Parathyroid adenoma (tissue), 2 donors: ENCODE results near the gene GCAT.

Experiments used
- H2AFZ ChIP-seq: fragments of 300-600 bp; sonication (generic); one replicate; pipeline ENCODE4 v1.7.0; 2017; ENCODE audit warnings: antibody characterized with exemption, mild to moderate bottlenecking
- H3K27ac ChIP-seq: fragments of 300-600 bp; sonication (generic); one replicate; pipeline ENCODE4 v1.7.0; 2017
- H3K27me3 ChIP-seq: fragments of 300-600 bp; sonication (generic); one replicate; pipeline ENCODE4 v1.7.0; 2017; ENCODE audit warnings: low read length; ENCODE audit not compliant: control insufficient read depth, insufficient read depth
- H3K36me3 ChIP-seq: fragments of 300-600 bp; sonication (generic); one replicate; pipeline ENCODE4 v1.7.0; 2017; ENCODE audit warnings: low read length; ENCODE audit not compliant: control insufficient read depth, insufficient read depth
- H3K4me1 ChIP-seq: fragments of 300-600 bp; sonication (generic); one replicate; pipeline ENCODE4 v1.7.0; 2017; ENCODE audit warnings: control low read depth
- H3K4me2 ChIP-seq: fragments of 300-600 bp; sonication (generic); one replicate; pipeline ENCODE4 v1.7.0; 2017; ENCODE audit warnings: low read length
- H3K4me3 ChIP-seq: fragments of 300-600 bp; sonication (generic); one replicate; pipeline ENCODE4 v1.7.0; 2017; ENCODE audit warnings: low read depth, low read length
- H3K79me2 ChIP-seq: fragments of 300-600 bp; sonication (generic); one replicate; pipeline ENCODE4 v1.7.0; 2017; ENCODE audit warnings: control low read depth
- H3K9ac ChIP-seq: fragments of 300-600 bp; sonication (generic); one replicate; pipeline ENCODE4 v1.7.0; 2017; ENCODE audit warnings: mild to moderate bottlenecking
- H3K9me3 ChIP-seq: fragments of 300-600 bp; sonication (generic); one replicate; pipeline ENCODE4 v1.7.0; 2017; ENCODE audit warnings: low read length; ENCODE audit not compliant: control insufficient read depth
- TF ChIP-seq, protein P1 (sequence below): fragments of 300-600 bp; sonication (generic); IDR thresholded peaks from one replicate; pipeline ENCODE4 v1.7.0; 2017; ENCODE audit warnings: antibody characterized with exemption, mild to moderate bottlenecking
- donor health status: primary hyperparathyroidism.

The GCAT gene

DNA sequence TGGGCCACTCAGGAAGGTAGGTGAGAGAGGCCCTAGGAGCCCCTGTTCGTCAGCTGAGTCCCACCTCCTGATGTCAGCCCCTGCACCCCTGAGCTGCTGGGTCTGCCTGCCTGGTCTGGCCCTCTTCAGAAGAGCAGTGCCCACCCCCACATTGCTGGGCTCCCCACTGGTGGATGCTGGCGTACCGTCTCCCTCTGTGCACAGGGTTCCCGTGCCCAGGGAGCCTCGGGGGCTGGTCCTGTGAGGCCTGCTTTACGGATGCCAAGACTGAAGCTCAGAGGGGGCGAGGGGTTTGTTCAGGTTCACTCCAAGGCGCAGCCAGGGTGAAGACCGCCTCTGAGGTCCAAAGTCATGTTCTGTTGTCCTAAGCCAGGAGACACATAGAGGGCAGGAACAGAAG, 44.7 kb upstream of the GCAT start:
- TF ChIP-seq, protein P1, sequence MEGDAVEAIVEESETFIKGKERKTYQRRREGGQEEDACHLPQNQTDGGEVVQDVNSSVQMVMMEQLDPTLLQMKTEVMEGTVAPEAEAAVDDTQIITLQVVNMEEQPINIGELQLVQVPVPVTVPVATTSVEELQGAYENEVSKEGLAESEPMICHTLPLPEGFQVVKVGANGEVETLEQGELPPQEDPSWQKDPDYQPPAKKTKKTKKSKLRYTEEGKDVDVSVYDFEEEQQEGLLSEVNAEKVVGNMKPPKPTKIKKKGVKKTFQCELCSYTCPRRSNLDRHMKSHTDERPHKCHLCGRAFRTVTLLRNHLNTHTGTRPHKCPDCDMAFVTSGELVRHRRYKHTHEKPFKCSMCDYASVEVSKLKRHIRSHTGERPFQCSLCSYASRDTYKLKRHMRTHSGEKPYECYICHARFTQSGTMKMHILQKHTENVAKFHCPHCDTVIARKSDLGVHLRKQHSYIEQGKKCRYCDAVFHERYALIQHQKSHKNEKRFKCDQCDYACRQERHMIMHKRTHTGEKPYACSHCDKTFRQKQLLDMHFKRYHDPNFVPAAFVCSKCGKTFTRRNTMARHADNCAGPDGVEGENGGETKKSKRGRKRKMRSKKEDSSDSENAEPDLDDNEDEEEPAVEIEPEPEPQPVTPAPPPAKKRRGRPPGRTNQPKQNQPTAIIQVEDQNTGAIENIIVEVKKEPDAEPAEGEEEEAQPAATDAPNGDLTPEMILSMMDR: no peak
- no peaks in the 10 kb centered on the region for H3K36me3 ChIP-seq
- H3K27ac ChIP-seq: no peak overlapping the region
- no peak overlapping the region for H3K4me3 ChIP-seq
- no peak overlapping the region for H2AFZ ChIP-seq
- H3K9ac ChIP-seq: no peak overlapping the region
- no peaks in the 10 kb centered on the region for H3K27me3 ChIP-seq
- no peaks in the 10 kb centered on the region for H3K9me3 ChIP-seq
- H3K79me2 ChIP-seq: no peaks in the 10 kb centered on the region
- H3K4me2 ChIP-seq: no peak overlapping the region
- H3K4me1 ChIP-seq: no peaks in the 10 kb centered on the region

- no peaks in the 10 kb centered on the region for H3K4me1 ChIP-seq
- no peak overlapping the region for H3K4me3 ChIP-seq
- no peak overlapping the region for H3K9ac ChIP-seq
- no peaks in the 10 kb centered on the region for H3K9me3 ChIP-seq
- TF ChIP-seq, protein P1: no peak
- H3K27ac ChIP-seq: no peak overlapping the region
- no peak overlapping the region for H2AFZ ChIP-seq
- H3K79me2 ChIP-seq: no peaks in the 10 kb centered on the region
- no peaks in the 10 kb centered on the region for H3K36me3 ChIP-seq
- no peaks in the 10 kb centered on the region for H3K27me3 ChIP-seq
- no peak overlapping the region for H3K4me2 ChIP-seq
Measured at GRCh38 chr22:37763652-37764051, 44.1 kb upstream of the GCAT start.

- H3K79me2 ChIP-seq: no peaks in the 10 kb centered on the region
- H3K9ac ChIP-seq: no peak overlapping the region
- no peaks in the 10 kb centered on the region for H3K36me3 ChIP-seq
- H2AFZ ChIP-seq: no peak overlapping the region
- H3K9me3 ChIP-seq: no peaks in the 10 kb centered on the region
- no peaks in the 10 kb centered on the region for H3K27me3 ChIP-seq
- TF ChIP-seq, protein P1: no peak
- H3K4me3 ChIP-seq: no peak overlapping the region
- no peak overlapping the region for H3K4me2 ChIP-seq
- no peaks in the 10 kb centered on the region for H3K4me1 ChIP-seq
- no peak overlapping the region for H3K27ac ChIP-seq
Measured at GRCh38 chr22:37764622-37765021, 43.1 kb upstream of the GCAT start.

DNA sequence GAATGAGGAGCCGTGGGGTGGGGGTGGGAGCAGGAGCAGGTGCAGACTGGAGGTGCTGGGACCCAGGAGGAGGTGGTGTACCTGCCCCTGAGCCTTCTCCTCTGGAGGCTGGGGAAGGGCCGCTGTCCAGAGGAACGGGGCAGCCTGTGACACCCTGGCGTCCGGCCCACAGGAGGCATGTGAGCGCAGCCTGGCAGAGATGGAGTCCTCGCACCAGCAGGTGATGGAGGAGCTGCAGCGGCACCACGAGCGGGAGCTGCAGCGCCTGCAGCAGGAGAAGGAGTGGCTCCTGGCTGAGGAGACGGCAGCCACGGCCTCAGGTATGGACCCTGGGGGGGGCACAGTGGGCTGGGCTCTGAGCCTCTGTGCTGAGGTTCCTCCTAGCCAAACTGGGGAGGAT, 42.2 kb upstream of the GCAT start:
- no peaks in the 10 kb centered on the region for H3K79me2 ChIP-seq
- H3K4me3 ChIP-seq: no peak overlapping the region
- TF ChIP-seq, protein P1: no peak
- no peak overlapping the region for H3K27ac ChIP-seq
- no peak overlapping the region for H3K4me2 ChIP-seq
- H3K27me3 ChIP-seq: no peaks in the 10 kb centered on the region
- H3K9me3 ChIP-seq: no peaks in the 10 kb centered on the region
- H2AFZ ChIP-seq: no peak overlapping the region
- no peak overlapping the region for H3K9ac ChIP-seq
- no peaks in the 10 kb centered on the region for H3K4me1 ChIP-seq
- no peaks in the 10 kb centered on the region for H3K36me3 ChIP-seq

- H2AFZ ChIP-seq: no peak overlapping the region
- H3K27me3 ChIP-seq: no peaks in the 10 kb centered on the region
- H3K9ac ChIP-seq: no peak overlapping the region
- H3K4me1 ChIP-seq: no peaks in the 10 kb centered on the region
- no peaks in the 10 kb centered on the region for H3K9me3 ChIP-seq
- TF ChIP-seq, protein P1: no peak
- H3K36me3 ChIP-seq: no peaks in the 10 kb centered on the region
- H3K79me2 ChIP-seq: no peaks in the 10 kb centered on the region
- no peak overlapping the region for H3K4me2 ChIP-seq
- H3K4me3 ChIP-seq: no peak overlapping the region
- H3K27ac ChIP-seq: no peak overlapping the region
Measured at GRCh38 chr22:37765953-37766576, 41.7 kb upstream of the GCAT start.
